ENCODE results near the gene NPEPL1.

NPEPL1 gene

DNA sequence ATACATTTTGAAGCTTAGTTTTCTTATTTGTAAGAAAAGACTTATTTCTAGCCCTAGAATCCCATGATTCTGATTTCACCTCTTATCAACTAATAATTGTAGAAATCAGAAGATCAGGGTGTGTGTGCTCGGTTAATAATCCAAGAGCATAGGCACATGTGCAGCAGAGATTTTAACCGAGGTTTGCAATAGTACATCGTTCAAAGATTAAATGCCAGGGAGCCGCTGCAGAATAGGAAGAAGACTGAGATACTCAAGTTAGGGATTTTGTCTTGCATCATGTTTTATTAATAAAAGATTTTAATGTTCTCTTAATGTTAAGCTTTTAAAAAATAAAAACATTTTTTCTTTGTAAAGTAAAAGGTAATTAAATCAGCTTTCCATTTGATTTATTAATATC is 34.6 kb upstream of the NPEPL1 start:
- no peak for DNase-seq

DNA sequence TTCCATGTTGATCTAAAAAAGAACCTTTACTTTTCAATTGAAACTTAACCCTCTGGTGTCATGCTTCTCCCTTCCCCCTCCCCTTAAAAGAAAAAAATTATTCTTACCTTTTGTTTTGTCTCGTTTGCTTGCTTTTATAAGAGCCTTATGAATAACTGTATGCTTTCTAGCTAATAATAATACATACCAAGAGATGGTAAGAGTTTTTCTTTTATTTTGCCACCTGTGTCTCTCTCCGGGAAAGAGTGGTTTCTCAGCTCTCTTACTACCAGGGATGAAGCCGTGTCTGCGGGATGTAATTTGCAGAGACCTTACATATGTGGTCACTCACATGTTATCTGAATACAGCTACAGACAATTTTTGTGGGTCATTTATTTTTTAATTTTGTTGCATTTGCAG is 33.8 kb upstream of the NPEPL1 start:
- no peak for DNase-seq

DNA sequence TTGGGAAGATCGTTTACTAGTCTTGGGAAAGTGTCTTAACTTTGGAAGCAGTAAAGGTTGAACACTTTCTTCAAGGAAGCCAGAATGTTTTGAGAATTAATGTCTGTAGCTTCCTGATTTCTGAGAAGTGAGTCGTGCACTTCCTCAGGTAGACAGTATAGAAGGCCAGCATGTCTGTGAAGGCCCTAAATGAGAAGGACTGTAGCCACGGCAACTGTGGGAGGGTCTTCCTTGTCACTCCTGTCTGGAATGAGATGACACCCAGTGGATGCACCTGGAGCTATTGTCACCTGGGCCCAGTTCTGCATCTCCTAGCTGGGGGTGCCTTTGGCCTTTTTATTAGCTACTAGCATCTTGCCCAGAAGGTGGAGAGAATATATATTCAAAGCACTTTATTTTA is 32.8 kb upstream of the NPEPL1 start:
- no peak for DNase-seq

DNA sequence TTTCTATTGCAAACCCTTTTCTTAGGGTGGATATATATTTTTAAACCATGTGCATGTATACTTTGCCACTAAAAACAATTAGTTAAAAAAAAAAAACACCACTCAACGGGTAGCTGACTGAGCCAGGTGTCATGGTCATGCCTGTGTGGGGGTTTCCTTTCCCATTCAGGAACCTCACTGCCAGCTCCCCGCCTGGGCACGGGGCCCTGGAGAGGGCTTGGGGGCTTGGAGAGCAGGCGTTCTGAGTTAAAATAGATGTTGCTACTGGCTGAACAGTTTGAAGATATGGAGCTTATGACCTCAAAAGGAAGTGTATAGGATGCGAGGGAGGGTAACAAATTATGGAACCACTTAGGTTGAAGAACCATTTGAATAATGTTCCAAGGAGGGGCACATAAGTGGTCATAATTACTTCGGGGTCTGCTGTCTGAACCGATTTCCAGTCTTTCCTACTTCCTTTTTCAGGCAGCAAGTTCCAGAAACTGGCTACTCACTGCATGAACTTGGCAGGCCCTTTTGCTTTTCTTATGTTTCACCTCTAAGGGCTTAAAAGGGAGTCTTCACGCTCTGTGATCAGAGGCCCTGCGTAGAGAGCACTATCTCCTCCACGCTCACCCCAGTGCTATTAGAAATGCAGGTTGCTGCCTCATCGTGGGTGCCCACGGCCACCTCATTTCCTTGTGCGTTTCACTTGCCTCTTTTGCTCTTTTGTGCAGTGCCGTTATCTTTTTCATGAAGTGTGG is 31.6 kb upstream of the NPEPL1 start:
- peak; percentile 8 for DNase-seq

DNA sequence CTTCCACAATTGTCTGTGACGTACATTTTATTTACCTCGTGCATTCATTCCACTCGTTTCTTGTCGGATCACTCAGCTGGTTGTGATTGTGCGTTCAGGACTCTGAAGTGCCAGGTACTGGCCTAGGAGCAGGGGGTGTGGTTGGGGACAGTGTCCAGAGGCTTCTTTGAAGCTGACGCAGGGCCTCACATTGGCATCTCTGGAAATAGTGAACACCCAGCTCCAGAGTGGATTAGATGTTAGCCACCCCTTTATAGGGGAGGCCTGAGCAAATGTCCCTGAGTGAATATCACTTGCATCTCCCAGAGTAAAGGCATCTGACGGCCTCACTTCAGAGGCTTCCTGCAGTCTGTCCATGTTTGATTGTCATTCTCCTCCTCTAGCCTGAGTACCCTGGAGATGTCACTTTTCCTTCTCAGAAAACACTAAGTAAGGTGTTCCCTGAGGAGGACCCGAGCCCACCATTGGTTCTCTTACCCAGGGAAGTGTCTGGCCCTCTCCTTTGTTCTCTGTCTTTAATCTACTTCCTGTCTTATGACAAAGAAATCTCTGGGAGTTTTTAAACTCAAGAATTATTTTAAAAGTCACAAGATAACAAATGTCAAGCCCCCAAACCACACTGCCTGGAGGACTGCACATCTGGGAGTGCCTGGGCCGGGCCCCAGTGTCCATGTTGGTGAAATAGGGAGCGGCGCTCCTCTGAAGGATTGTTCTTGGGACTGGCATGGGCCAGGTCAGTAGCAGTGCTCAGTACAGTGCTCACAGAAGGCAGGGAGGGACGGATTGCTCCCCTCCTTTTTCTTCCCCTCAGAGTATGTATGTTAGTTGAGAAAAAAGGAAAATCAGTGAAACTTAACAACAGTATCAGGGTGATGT is 30.8 kb upstream of the NPEPL1 start:
- no peak for DNase-seq

DNA sequence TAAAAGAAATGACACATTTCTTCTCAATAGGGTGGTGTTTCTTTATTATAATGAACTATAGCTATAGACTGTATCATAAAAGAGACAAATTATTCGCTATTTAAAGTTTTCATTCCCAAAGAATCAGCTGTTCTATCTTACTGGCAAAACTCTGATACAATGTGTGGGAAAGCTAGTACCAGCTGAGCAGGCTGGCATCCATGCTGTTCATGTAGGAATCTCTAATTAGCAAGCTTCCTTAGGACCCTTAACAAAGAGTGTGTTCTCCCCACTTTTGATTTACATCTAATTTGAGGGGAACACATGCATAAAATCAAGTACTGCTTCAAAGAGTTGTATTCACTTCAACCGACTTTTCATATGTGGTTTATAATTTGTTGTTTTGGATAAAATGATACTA is 28.3 kb upstream of the NPEPL1 start:
- no peak for DNase-seq

DNA sequence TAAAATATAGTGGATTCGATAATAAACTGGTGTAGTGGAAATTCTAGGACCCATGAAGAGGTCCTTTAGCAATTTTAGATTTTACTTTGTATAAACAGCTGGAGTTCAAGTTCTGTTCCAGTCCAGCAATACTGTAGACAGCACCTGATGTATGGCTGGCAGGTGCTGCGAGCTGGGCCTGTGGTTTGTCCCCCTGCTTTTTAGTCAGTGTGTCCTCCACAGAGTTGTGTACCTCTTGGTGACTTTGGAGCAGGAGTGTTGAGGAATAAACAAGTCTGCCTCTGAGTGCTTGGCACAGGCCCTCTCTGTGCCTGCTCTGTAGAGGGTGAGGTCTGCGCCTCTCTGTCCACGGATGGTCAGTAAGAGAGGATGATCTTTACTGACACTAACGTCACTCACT is 27.7 kb upstream of the NPEPL1 start:
- no peak for DNase-seq

DNA sequence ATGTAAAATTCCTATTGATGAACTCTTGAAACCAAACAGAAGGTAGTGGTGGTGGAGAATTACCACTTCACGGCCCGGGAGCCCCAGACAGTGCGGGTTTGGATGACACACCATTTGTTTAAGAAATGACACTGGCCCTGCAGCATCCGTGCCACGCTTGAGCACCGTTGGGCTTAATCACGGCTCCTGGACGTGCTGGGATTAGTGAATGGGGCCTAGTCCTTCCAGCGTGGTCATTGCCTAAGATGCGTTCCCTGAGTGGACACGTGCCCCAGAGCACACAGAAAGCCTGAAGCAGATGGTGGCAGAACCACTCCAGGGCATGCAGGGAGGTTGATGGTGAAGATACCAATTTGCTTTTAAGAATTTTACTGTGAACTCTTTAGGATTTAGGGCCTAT is 27.0 kb upstream of the NPEPL1 start:
- DNase-seq: no peak

DNA sequence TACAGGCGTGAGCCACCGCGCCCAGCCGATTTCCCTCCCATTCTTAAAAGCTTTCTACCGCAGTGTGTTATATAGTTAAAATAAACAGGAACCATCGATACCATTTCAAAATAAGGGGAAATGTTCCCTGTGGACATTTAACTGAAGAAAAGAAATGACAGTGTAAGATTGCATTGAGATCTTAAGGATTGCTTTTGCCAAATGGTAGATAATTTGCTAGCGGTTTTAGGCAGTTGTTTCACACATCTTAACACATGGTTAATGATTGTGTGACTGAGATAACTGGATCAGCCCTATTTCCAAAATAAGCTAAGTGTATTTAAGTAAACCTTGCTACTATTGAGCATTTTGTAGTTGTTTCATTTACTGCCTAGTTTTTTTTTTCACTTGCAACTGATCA is 25.9 kb upstream of the NPEPL1 start:
- DNase-seq: no peak

DNA sequence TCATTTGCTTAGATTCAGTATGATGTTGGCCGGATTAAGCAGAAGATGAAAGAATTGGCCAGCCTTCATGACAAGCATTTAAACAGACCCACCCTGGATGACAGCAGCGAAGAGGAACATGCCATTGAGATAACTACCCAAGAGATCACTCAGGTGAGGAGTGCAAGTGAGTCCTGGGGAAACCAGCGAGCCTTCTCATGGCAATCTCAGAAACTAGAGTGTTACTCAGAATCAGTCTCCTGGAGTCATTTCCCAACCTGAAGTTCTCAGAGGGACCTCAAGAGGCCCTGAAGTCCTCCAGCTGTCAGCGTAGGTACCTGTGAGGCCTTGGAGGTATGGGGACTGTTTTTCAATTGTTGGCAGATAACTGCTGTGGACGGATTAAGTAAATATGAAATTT is 24.6 kb upstream of the NPEPL1 start:
- DNase-seq: no peak

DNA sequence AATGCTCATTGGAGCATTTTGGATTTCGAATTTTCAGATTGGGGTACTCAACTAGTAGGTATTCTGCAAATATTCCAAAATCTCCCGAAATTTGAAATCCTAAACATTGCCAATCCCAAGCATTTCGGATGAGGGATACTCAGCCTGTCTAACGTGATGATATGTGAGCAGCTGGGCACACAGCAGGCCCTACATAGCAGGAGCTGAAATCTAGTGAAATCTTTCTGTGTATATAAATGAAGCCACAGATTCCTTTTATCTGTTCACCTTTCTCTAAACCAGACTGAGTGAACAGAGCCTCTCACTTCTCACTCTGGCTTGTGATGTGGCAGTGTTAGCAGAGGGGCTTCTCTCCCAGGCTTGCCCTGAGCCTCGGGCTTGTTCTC is 23.7 kb upstream of the NPEPL1 start:
- no peak for DNase-seq

DNA sequence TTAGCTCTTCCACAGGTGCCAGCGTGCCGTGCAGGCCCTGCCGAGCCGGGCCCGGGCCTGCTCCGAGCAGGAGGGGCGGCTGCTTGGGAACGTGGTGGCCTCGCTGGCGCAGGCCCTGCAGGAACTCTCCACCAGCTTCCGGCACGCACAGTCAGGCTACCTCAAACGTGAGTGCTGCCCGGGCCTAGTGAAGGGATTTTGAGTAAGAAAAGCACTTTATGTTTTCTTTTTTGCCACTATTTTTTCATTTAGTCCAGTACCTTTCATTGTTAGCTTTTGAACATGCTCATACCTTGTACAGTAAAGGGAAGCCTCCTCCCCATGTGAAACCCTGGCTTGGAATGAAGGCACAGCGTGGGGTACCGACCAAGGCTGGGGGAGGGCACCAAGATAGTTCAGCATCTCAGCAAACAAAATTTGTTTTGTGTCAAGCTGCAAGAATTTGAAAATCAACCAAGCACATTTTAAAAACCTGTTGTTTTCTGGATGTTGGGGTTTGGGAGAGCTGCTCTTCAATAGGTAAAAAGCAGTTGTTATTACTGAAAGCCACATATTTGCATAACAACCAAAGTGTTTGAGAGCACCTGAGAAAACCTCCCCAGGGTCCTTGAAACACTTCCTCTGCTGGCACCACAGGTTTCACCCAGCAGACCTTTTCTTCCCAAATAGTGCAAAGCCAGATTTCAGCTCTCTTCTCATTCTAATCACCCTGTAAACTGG is 23.2 kb upstream of the NPEPL1 start:
- DNase-seq: no peak

DNA sequence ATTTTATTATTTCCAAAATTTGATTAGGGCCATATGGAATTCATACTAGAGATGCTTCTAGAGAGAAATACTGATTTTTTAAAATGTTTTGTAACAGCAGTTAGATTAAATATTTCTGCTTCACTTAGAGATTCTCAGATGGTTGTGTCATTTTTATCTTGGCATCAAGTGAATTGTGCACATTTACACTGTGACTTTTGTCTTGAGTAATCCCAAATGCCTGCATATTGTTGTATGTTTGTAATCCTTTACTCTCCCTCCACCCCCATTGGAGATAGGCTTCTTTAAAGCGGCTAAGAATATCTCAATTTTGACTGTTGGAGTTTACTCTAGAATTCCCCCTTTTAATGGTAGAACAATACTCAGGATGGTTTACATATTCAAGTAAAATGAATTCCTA is 22.5 kb upstream of the NPEPL1 start:
- no peak for DNase-seq

DNA sequence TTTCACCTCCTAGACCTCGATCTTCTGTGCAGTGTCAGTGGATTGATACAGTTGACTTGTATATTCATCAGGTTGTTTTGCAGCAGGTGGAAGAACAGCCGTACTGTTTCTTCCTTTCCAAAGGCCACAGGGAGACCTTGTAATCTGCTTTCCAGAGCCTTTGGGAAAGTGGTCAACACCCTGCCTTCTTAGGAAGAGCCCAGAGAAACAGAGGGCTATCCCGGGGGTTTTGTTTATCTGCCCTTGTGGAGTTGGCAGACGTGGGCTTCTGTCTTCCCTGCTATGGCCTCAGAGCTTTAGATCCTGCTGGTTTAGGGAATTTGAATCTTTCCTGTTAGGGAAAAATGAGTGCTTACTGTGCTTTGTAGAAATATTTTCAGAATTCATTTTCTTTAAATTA is 21.9 kb upstream of the NPEPL1 start:
- no peak for DNase-seq

DNA sequence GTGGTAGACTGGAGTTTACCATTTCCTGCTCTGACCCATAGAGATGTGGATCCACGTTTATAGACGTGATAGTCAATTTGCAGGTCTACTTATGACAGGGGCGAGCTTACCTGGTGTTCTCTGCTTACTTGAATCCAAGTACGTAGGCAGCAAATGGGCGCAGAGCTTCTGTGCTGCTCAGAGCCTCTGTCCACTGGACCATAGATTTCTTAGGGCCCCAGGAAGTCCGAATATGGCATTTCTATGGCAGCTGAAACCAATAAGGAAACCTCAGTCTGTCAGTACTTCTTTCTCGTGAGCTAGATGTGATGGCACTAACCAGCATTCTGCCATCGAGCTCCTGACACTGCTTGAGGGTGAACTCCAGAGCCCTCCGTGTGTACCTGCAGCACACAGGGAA is 19.5 kb upstream of the NPEPL1 start:
- DNase-seq: no peak

DNA sequence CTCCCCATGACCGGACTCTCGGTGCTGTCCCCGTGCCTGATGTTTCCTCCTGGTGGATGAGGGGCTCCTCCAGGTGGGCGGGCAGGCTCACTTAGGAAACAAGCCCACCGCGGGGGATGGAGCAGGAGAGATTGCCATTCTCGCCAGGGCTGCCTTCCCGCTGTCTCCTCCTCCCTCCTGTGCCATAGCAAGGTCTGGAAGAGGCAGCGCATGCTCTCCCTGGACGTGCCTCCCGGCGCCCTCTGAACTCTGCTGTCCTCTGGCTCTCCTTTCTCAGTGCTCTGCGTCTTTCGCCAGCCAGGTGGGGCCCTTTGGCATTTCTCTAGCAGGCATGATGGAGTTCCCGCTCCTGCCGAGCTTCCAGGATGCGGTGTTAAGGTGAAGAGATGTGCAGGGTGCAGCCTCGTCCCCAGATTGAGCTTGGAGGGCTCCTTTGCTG is 17.4 kb upstream of the NPEPL1 start:
- no peak for DNase-seq

DNA sequence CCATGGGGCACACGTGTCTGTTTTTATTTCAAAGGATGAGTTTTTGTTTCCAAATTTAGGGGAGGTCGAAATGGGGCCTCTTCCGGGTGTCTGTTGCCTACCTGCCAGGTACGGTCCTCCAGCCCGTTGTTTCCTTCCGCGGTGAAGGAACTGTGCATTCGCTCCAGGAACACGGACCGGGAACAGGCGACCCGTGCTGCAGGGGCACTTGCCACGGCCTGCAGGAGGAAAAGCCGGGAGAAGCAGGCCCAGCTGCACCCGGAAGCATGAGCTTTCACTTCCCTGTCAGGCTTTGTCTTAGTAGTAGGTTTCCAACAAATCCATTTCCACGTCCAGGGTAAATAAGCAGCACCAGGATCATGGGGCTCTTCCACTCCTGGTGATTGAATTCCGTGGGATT is 17.0 kb upstream of the NPEPL1 start:
- DNase-seq: no peak

DNA sequence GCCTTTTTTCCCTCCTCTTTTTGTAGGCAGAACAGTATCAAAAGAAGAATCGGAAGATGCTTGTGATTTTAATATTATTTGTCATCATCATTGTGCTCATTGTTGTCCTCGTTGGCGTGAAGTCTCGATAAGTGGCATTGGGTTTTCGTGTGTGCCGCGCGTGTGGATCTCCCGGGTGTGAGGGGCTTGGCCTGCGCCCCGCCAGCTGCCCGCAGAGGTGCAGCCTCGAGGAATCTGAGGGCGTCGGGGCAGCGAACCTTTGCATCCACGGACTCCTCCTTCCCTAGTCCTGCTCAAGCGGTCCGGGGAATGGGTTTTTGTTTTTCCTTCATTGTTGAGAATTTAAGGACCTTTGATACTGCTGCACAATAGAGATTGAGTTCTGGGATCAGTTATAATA is 16.4 kb upstream of the NPEPL1 start:
- DNase-seq: no peak

DNA sequence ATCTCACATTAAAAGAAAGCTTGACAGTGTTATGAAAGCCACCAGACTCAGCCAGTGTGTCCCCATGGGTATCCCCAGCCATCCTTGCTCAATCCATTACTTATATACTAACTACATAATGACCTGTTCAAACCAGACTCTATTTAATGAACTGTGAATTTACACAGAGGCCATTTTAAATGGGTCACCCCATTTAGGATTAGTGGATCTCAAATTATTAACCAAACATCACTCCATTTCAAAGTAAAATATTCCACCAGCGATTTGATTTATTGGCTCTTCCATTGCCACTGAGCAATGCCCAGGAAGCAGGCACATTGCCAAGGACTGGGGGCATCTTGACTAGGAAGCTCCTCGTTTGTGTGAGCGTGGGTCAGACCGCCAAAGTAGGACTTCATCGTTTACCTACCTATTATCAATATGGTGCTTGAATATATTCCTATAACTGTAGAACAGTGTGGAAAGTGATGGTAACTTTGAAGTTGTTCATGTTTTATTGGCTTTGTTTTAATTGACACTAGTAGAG is 15.5 kb upstream of the NPEPL1 start:
- no peak for DNase-seq

DNA sequence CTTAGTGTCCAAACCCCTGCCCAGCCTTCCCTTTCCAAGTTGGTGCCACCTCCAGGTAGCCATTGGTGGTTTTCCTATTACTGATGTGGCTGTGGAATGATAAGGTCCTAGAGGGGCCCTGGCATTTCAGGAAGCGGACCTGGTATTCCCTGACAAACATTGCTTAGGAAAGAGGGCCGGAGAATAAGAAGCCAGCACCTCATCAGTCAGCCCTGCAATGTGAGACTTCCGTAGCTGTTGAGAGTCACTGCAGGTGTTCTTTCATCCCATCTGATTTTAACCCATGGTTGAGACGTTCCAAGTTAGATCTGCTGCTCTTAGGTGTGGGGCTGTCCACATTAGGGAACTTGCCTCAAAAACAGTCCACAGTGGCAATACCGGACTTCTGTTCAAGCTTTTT is 14.8 kb upstream of the NPEPL1 start:
- no peak for DNase-seq

DNA sequence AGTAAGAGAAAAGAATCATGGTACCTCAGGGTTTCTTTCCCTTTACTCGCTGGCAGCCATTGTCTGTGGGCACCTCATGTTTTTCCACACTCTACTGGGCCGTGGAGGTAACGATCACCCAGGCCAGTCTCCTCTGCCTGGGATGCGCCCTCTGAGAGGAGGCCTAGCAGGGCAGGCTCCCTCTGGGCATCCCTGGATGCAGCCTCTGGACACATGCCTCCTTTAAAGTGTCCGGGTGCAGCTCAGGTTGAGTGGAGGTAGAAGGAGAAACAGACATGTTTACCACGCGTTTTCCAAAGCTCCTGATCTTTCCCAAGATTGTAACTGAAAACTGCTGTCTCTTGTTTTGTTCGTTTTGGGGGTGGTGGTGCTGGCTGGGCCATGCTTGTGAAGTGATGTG is 13.8 kb upstream of the NPEPL1 start:
- no peak for DNase-seq

DNA sequence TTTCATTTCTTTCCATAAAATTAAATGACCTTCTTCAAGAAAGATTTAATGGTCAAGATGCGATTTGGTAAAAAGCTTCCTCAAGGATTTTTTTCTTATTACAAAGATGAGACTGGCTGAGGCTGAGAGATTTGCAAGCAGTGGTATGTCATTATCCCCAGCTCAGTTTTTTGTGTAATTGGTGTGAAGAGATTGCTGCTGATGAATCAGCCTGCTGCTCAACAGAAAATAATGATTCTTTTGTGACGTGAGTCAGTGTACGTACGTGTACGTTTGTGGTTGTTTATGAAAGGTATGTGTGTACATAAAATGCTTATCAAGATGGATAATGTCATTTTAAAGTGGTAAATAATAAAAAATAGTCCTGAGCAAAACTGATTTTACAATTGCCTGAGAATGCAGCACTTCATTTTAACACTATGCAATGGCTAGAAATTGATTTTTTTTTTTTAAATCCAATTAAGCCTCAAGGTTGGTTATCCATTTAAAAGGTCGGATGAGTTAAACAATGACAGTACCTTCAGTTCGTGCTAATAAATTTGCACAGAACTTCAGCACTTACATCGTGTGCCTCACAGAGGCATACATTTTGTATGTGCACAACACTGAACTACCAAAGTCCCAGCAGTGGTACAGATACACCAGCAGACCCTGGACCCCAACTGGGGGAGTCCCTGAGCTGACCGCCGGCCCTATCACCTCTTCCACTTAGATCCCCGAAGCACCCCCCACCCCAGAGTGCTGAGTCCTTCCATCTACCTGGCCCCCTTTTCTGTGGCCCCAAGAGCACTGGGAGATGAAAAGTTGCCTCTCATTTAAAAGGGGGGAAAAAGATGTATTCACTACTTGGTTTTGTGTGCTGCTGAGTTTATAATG is 9.7 kb upstream of the NPEPL1 start:
- DNase-seq: no peak

DNA sequence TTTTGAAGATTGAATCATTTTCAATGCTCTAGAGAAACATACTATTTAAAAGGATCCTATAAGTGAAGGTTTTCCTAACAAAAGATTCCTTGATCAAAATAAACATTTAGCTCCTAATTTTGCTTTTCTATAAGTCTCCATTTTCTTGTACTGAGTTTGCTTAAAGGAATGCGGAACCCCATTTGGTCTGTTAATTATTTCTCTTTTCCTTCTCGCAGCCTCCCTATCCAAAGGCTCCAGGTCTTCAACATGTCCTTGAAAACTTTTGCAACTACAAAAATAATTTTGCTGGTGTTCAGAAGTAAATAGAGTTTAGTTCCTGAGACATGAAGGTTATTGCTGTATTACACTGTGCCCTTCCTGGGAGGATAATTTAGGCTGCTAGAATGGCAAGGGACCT is 8.3 kb upstream of the NPEPL1 start:
- no peak for DNase-seq

Data from activated T-cell treated with anti-CD3 and anti-CD28 coated beads for 4 hours (primary cell).